Keratinocyte (primary cell): ENCODE data around the gene FOXO1.

Experiments used
- EZH2 ChIP-seq: IDR thresholded peaks from one replicate; pipeline ENCODE4 v1.6.1; 2012; ENCODE audit warnings: inconsistent platforms, mild to moderate bottlenecking, low read length, moderate library complexity
- TF ChIP-seq, protein P1 (sequence below), 3 experiments: IDR thresholded peaks in 1 of 3; conservative IDR thresholded peaks in 1 of 3; optimal IDR thresholded peaks in 1 of 3; 2 replicates in 2 of 3; 3 replicates in 1 of 3; pipeline versions ENCODE3 to v1.5.1; 2011; ENCODE audit warnings: low read length in 3 of 3, mild to moderate bottlenecking in 3 of 3, moderate library complexity in 2 of 3, control low read depth in 1 of 3, inconsistent platforms in 1 of 3; ENCODE audit not compliant: insufficient read depth in 2 of 3; ENCODE audit errors: extremely low read depth in 1 of 3

DNA sequence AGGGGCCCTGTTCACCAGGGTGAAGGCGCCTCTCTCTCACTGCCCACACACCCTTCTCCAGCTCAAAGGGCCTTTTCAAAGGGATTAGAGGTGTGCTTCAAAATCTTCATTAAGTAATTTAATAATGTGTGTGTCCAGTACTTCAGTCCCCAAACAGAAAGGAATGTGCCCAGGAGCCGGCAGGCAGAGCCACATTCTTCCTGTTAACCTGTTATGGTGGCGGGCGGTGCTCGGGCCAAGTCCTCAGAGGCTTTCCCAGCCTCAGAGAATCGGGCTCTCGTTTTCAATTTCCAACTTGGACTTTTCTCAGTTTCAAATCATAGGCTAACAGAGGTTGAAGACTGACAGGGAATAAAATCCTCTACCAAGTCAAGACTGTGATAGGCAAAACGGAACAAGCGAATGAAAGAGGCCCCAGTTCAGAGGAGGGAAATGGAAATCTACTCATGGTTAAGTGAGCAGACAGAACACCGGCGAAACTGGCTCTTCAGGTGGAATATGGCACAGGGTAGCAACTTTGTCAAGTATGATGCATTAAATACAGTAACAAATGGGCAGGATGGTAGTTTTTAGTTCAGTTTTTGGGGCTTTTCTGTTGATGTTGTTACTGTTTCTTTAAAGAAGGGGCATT is 68.6 kb downstream of the FOXO1 start:
- TF ChIP-seq, protein P1, sequence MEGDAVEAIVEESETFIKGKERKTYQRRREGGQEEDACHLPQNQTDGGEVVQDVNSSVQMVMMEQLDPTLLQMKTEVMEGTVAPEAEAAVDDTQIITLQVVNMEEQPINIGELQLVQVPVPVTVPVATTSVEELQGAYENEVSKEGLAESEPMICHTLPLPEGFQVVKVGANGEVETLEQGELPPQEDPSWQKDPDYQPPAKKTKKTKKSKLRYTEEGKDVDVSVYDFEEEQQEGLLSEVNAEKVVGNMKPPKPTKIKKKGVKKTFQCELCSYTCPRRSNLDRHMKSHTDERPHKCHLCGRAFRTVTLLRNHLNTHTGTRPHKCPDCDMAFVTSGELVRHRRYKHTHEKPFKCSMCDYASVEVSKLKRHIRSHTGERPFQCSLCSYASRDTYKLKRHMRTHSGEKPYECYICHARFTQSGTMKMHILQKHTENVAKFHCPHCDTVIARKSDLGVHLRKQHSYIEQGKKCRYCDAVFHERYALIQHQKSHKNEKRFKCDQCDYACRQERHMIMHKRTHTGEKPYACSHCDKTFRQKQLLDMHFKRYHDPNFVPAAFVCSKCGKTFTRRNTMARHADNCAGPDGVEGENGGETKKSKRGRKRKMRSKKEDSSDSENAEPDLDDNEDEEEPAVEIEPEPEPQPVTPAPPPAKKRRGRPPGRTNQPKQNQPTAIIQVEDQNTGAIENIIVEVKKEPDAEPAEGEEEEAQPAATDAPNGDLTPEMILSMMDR (optimal IDR thresholded peaks at IDR 0.05 in 1 of 3, IDR thresholded peaks at IDR 0.05 in 1 of 3, conservative IDR thresholded peaks at IDR 0.05 in 1 of 3; ENCODE audit: extremely low read depth in 1 of 3, insufficient read depth in 2 of 3, low read length in 3 of 3) = no peak
- no peak for TF ChIP-seq EZH2
